22Rv1 (cell line): ENCODE results near the gene PAK3.

Experiments used
- H3K27ac ChIP-seq: fragments of 450-650 bp; 2 replicates; pipeline ENCODE4 v1.5.1; 2017
- ZFX ChIP-seq: fragments of 450-650 bp; IDR thresholded peaks from 2 replicates; pipeline ENCODE4 v1.6.1; 2017; ENCODE audit warnings: antibody characterized with exemption, borderline replicate concordance
- TF ChIP-seq, protein P1 (sequence below): fragments of 450-650 bp; IDR thresholded peaks from 2 replicates; pipeline ENCODE4 v1.5.1; 2017; ENCODE audit warnings: mild to moderate bottlenecking

The PAK3 gene

DNA sequence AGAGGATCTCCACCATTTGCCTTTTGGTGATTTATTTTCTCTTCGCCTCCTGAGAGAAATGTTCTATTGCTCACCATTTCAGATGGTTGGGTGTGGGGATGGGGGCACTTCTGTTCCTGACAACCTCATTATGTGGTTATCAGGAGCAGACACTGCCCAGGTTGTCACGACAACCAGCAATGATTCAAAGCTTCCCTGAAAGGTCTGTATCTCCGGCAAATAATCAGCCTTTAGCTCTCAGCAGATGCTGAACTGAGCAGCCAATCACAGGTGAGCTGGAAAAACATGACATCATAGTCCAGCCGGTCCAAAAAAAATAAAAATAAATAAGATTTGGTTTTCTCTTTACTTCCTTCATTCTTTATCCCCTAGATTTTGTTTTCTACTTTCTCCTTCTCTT, 5.5 kb upstream of the PAK3 start:
- TF ChIP-seq ZFX, result no peak
- TF ChIP-seq, protein P1, sequence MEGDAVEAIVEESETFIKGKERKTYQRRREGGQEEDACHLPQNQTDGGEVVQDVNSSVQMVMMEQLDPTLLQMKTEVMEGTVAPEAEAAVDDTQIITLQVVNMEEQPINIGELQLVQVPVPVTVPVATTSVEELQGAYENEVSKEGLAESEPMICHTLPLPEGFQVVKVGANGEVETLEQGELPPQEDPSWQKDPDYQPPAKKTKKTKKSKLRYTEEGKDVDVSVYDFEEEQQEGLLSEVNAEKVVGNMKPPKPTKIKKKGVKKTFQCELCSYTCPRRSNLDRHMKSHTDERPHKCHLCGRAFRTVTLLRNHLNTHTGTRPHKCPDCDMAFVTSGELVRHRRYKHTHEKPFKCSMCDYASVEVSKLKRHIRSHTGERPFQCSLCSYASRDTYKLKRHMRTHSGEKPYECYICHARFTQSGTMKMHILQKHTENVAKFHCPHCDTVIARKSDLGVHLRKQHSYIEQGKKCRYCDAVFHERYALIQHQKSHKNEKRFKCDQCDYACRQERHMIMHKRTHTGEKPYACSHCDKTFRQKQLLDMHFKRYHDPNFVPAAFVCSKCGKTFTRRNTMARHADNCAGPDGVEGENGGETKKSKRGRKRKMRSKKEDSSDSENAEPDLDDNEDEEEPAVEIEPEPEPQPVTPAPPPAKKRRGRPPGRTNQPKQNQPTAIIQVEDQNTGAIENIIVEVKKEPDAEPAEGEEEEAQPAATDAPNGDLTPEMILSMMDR, result no peak
- H3K27ac ChIP-seq, result no peak overlapping the region

DNA sequence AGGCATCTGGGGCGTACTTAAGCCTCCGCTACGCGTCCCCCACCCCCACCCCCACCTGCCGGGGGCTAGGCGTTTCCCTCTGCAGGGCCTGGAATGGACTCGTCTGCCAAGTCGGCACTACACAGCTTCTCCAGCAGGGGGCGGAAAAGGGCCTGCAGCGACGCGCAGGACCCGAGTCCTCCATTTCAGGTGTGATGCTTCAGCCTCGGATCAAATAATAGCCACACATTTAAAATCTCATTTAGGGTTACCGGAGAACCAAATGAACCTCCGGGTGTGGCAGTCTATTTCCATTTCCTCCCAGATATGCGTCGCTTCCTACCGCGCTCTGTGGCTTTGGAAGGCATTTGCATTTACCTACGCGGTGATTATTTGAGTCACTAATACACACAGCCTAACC, 2.9 kb downstream of the PAK3 start:
- H3K27ac ChIP-seq, result no peak overlapping the region
- TF ChIP-seq ZFX, result no peak
- TF ChIP-seq, protein P1, result peak; percentile 80

DNA sequence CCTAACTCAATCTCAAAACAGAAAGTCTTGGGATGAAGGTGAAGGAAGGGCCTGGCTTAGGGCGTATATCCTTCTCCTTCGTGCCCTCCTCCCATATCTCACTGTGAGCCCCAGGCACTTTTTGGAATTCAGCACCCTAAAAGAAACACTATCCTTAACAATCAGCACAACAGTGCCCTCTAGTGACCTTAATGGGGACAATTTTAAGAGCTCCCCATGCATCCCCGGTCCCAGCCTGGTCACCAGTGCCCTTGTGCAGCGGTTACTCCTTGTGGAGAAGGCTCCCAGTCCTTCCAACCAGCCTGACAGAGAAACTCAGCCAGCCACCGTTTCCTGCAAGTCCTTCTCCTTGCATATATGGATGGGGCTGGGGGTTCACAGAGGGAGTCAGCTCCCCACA, 4.2 kb downstream of the PAK3 start:
- H3K27ac ChIP-seq, result no peak overlapping the region
- TF ChIP-seq ZFX, result no peak
- TF ChIP-seq, protein P1, result peak; percentile 29

DNA sequence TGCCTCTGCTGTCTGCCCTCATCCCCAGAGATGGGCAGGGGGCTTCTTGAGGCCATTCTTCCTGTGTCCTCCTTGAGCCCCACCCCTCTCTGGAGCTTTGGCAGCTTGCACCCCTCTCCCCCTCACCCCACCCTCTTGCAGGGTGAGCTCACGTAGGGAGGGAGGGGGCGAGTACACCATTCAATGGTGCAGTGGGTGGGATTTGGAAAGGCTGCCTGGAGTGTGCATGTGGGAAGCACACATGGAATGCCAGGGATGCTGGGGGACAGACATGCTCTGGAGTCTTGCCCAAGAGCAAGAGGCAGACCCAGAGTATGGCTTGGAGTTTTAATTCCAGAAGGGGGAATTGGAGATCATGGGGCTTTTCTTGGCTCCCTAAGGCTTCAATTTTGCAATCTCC, 5.6 kb downstream of the PAK3 start:
- H3K27ac ChIP-seq, result no peak overlapping the region
- TF ChIP-seq ZFX, result no peak
- TF ChIP-seq, protein P1, result no peak

DNA sequence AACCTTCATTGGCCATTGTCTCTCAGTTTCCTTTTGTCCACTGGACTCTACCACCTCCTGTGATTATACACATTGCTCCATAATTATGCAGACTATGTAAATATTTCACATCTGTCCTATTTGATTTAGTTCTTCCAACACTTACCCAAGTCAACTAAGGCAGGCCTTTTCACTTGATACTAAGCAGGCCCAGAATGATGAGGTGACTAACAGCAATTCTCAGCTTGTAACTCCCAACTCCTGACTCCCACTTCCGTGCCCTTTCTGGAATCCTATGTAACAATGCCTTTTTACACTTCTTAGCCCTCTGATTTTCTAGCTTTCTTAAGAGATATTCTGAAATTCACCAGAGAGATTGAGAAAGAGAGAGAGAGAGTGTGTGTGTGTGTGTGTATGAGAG, 6.6 kb downstream of the PAK3 start:
- TF ChIP-seq ZFX, result no peak
- TF ChIP-seq, protein P1, result no peak
- H3K27ac ChIP-seq, result no peak overlapping the region

DNA sequence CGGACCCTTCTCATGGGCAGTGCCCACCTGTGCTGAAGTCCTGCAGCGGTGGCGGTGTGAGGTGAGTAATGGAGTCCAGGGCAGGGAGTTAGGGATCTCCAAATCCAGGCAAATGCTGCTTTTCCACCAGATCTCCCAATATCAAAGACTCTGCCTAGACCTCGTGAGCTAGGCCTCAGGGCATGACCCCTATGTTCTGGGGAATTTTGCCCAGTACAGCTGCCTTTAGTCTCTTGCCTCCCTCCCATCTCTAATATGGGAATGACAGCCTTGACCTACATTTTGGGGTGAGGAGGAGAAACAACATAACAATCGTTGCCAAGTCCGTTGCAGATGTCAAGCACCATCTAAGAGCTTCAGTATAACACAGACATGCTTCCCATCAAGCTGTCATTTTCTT, 7.3 kb downstream of the PAK3 start:
- no peak for TF ChIP-seq ZFX
- TF ChIP-seq, protein P1, result no peak
- H3K27ac ChIP-seq, result no peak overlapping the region

DNA sequence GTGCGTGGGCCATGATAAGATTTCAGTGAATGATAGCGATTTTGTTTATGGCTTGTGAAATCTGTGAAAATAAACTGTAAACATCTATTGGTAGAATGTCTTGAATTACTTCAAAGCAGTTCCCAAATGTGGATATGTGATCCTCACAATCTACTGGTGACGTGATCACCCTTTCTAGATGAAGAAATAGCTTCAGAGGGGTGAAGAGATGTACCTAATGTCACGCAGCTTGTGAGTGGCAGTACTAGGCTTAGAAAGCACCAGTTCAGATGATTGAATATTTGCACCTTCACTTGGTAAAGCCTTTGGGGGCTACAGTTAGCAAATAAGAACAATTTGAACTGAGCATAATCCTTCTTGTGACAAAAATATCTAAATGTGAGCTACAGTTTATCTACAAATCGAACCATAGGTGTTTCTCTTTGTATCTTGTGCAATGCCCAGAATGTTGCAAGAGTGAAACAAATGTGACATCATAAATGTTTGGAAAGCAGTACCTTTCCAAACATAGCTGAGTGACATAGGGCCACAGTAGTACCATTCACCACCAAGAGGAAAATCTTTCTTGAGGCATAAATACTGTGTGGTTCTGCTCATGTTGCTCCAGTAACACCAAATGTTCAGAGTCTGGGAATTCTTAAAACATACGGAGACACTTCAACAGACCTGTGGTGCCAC, 14.2 kb downstream of the PAK3 start:
- TF ChIP-seq, protein P1, result no peak
- TF ChIP-seq ZFX, result no peak
- H3K27ac ChIP-seq, result no peak overlapping the region
